Karpas-422 (cell line): ENCODE data around the gene URB1. TPM values are rescaled to one million over a fixed set of nuclear protein-coding genes. Genes with fewer than 3 reads are reported as not detected.
A peak's percentile ranks its signal among the peaks of the same experiment; 100 is the strongest.

ENCODE experiments used
- DNase-seq: peaks from one replicate; pipeline ENCODE4 v3.0.0-alpha.2; 2015
- H2AFZ ChIP-seq: fragments of 200-600 bp; sonication (generic); 2 replicates; pipeline ENCODE4 v1.6.1; 2014; ENCODE audit warnings: antibody characterized with exemption, low read length, mixed read lengths
- H3K27ac ChIP-seq: fragments of 200-600 bp; sonication (generic); 2 replicates; pipeline ENCODE4 v1.5.1; 2014; ENCODE audit warnings: mild to moderate bottlenecking, low read length, moderate library complexity
- H3K27me3 ChIP-seq: fragments of 200-600 bp; sonication (generic); 2 replicates; pipeline ENCODE4 v1.6.1; 2014; ENCODE audit warnings: low read length, mixed read lengths
- H3K36me3 ChIP-seq: fragments of 200-600 bp; sonication (generic); 2 replicates; pipeline ENCODE4 v1.6.1; 2014; ENCODE audit warnings: low read length, mixed read lengths; ENCODE audit not compliant: insufficient read depth
- H3K4me1 ChIP-seq: fragments of 200-600 bp; sonication (generic); 2 replicates; pipeline ENCODE4 v1.6.1; 2014; ENCODE audit warnings: mild to moderate bottlenecking, low read length, mixed read lengths
- H3K4me2 ChIP-seq: fragments of 200-600 bp; sonication (generic); 2 replicates; pipeline ENCODE4 v1.6.1; 2014; ENCODE audit warnings: low read length, low read depth, mild to moderate bottlenecking; ENCODE audit not compliant: poor library complexity, severe bottlenecking
- H3K4me3 ChIP-seq: fragments of 200-600 bp; sonication (generic); 2 replicates; pipeline ENCODE4 v1.5.1; 2014; ENCODE audit warnings: mild to moderate bottlenecking, antibody characterized with exemption, low read length, mixed read lengths
- H3K79me2 ChIP-seq: fragments of 200-600 bp; sonication (generic); 2 replicates; pipeline ENCODE4 v1.6.1; 2014; ENCODE audit warnings: mild to moderate bottlenecking, low read length, mixed read lengths
- H3K9ac ChIP-seq: fragments of 200-600 bp; sonication (generic); 2 replicates; pipeline ENCODE4 v1.6.0; 2014; ENCODE audit warnings: low read length
- H3K9me2 ChIP-seq: fragments of 200-600 bp; sonication (generic), shearing (Covaris generic); replicated peaks from 2 replicates; pipeline ENCODE4 v1.6.0; 2014; ENCODE audit warnings: mild to moderate bottlenecking, low read length, moderate library complexity; ENCODE audit not compliant: insufficient read depth
- H3K9me3 ChIP-seq: fragments of 300-700, 200-600 bp; sonication (generic); 2 replicates; pipeline ENCODE4 v1.6.1; 2014; ENCODE audit warnings: low read length, mixed read lengths
- H4K20me1 ChIP-seq: fragments of 200-600 bp; sonication (generic); 2 replicates; pipeline ENCODE4 v1.6.1; 2014; ENCODE audit warnings: mild to moderate bottlenecking, antibody characterized with exemption, low read length, low read depth; ENCODE audit not compliant: insufficient read depth
- total RNA-seq: library from RNA; depleted of rRNA; stranded (reverse); fragments of >200 nt; shearing (Covaris generic); gene quantifications from 2 replicates; pipeline ENCODE4 v1.2.3, GENCODE V29; 2014; ENCODE audit warnings: low replicate concordance

URB1 gene
- total RNA-seq, 1 experiment from 2014 or later = 12.7 TPM

DNA sequence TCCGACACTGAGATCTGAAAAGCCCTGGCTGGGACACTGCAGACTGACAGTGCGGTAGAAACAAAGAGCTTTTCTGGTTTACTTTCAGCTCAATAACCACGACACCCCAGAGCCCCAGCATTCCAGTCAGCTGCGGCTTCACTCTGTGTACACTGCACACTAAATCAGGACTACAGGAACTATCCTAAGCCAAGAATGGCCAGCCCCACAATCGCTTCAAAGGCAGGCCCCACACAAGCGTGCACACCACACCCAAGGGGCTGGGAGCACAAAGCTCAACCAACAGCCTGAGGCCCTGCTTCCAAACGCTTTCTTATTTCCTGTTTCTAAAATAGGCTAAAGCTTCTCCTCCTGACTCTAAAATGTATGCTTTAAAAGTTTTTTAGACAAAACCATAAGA, 28.4 kb downstream of the URB1 start:
- no peaks in the 10 kb centered on the region for H3K9me3 ChIP-seq
- peaks cover 58% of the 10 kb centered on the region for H3K36me3 ChIP-seq
- H3K27me3 ChIP-seq = no peaks in the 10 kb centered on the region
- H3K9ac ChIP-seq = no peak overlapping the region
- H3K27ac ChIP-seq = no peak overlapping the region
- DNase-seq = no peak
- H4K20me1 ChIP-seq = no peaks in the 10 kb centered on the region
- no peaks in the 10 kb centered on the region for H3K9me2 ChIP-seq
- no peaks in the 10 kb centered on the region for H3K4me1 ChIP-seq
- no peak overlapping the region for H3K4me3 ChIP-seq
- peaks cover 5% of the 10 kb centered on the region; the same call in 1 of the 2 replicates for H3K79me2 ChIP-seq
- H3K4me2 ChIP-seq = no peak overlapping the region
- H2AFZ ChIP-seq = no peak overlapping the region

DNA sequence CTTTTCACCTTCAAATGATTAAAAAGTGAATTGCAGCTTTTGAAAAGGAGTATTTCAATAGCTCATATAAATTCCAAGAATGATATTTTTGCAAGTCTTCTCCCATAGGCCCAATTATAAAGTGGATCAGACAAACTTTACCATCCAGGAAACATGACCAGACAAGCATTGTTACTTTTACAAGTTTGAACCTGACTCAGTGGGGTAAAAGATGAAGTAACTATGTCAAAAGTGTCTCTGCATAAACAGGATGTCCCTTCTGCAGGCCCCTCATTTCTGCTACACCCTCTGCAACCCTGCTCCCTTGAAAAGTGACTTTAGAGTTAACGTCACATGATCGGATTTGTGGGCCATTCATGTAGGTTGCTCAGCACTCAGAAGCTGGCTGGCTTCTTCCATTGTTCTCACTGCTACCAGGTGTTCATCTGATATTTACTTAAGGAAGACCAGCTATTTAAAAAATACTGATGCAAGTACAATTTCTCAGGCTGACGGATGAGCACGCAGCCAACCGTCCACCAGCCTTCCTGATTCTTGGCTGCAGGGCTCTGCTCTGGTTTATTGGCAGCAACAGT, 32.3 kb downstream of the URB1 start:
- no peak for DNase-seq

GRCh38 chr21:32359719-32360260, 33.0 kb downstream of the URB1 start:
- peak; percentile 62 for DNase-seq

More for the DNA sequence above, 32.3 kb downstream of the URB1 start:
- no peak overlapping the region for H2AFZ ChIP-seq
- no peaks in the 10 kb centered on the region for H3K4me1 ChIP-seq
- no peaks in the 10 kb centered on the region for H3K9me2 ChIP-seq
- H3K4me2 ChIP-seq = no peak overlapping the region
- H3K79me2 ChIP-seq = 0 out of 2 replicates have a peak, but pooled peaks cover 2% of the 10 kb centered on the region
- no peak overlapping the region for H3K4me3 ChIP-seq
- no peaks in the 10 kb centered on the region for H3K9me3 ChIP-seq
- H4K20me1 ChIP-seq = no peaks in the 10 kb centered on the region
- no peak overlapping the region for H3K9ac ChIP-seq
- H3K27me3 ChIP-seq = no peaks in the 10 kb centered on the region
- H3K27ac ChIP-seq = no peak overlapping the region
- peaks cover 64% of the 10 kb centered on the region for H3K36me3 ChIP-seq

DNA sequence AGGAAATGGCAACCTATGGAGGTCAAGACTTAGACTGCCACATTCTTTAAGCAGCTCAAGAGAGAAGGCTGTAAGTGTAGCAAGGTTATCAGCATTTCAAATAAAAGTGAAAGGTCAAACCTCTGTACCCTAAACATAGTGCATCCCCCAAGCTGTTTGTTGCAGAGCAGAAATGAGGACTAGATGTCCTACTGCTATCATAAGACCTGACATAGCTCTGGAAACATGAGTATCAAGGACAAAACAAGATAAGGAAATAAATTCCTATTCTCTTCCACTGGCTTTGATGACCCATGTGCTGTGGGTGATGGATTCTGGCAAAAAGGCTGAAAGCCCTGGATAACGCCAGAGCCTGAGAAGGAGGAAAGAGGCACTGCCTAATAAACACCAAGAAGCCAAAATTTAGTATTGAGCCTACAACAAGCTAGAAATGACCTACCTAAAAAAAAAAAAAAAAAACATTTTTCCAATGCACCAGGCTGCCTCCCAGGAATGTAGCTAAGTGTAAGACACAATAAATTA, 35.9 kb downstream of the URB1 start:
- no peak overlapping the region for H3K4me2 ChIP-seq
- H3K79me2 ChIP-seq = no peaks in the 10 kb centered on the region
- H3K4me3 ChIP-seq = no peak overlapping the region
- peaks cover 82% of the 10 kb centered on the region for H3K36me3 ChIP-seq
- H2AFZ ChIP-seq = no peak overlapping the region
- DNase-seq = no peak
- no peaks in the 10 kb centered on the region for H4K20me1 ChIP-seq
- no peaks in the 10 kb centered on the region for H3K9me3 ChIP-seq
- no peak overlapping the region for H3K9ac ChIP-seq
- no peaks in the 10 kb centered on the region for H3K27me3 ChIP-seq
- H3K27ac ChIP-seq = no peak overlapping the region
- H3K4me1 ChIP-seq = no peaks in the 10 kb centered on the region
- H3K9me2 ChIP-seq = no peaks in the 10 kb centered on the region

More at GRCh38 chr21:32359719-32360260, 33.0 kb downstream of the URB1 start:
- H3K9me3 ChIP-seq = no peaks in the 10 kb centered on the region
- no peak overlapping the region for H3K4me2 ChIP-seq
- no peaks in the 10 kb centered on the region for H3K27me3 ChIP-seq
- no peaks in the 10 kb centered on the region for H4K20me1 ChIP-seq
- H3K4me1 ChIP-seq = no peaks in the 10 kb centered on the region
- no peak overlapping the region for H3K4me3 ChIP-seq
- no peak overlapping the region for H2AFZ ChIP-seq
- peaks cover 70% of the 10 kb centered on the region for H3K36me3 ChIP-seq
- H3K9me2 ChIP-seq = no peaks in the 10 kb centered on the region
- H3K79me2 ChIP-seq = 0 out of 2 replicates have a peak, but pooled peaks cover 2% of the 10 kb centered on the region
- H3K27ac ChIP-seq = no peak overlapping the region
- no peak overlapping the region for H3K9ac ChIP-seq

DNA sequence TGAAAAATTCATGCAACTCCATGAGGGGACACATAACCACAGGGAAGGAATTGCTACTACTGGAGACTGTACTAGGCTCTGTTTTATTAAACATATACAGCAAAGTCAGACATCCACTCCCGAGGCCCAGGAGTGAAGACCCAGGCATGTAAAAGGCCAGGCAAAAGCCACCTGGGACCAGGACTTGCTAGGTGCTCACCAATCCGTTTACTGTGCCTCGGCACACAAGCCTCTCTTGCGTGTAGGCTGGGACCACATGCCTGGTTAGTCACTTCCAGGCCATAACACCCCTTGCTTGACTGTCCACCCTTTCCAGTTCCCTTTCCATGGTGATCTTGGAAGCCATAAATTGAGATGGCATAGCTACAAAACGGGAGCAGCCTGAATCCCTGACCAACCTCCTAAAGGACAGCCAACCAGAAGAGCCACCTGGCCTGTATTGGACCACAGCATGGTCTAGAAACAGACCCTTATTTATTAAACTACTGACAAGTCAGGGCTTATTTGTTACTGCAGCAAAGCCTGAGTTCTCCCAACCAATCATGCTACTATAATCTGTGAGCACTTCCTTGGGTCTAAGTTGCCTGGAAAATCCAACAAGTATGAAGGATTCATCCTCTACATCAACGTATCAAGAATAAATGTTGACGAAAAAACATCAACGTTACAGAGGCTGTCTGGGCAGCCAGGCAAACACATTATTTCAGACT, 39.7 kb downstream of the URB1 start:
- peaks cover 83% of the 10 kb centered on the region for H3K36me3 ChIP-seq
- H3K9me2 ChIP-seq = no peaks in the 10 kb centered on the region
- H3K4me2 ChIP-seq = no peak overlapping the region
- no peaks in the 10 kb centered on the region for H3K9me3 ChIP-seq
- H3K27me3 ChIP-seq = no peaks in the 10 kb centered on the region
- H3K79me2 ChIP-seq = 0 out of 2 replicates have a peak, but pooled peaks cover 4% of the 10 kb centered on the region
- H3K4me3 ChIP-seq = no peak overlapping the region
- H2AFZ ChIP-seq = no peak overlapping the region
- no peaks in the 10 kb centered on the region for H3K4me1 ChIP-seq
- H4K20me1 ChIP-seq = no peaks in the 10 kb centered on the region
- DNase-seq = no peak
- H3K27ac ChIP-seq = no peak overlapping the region
- no peak overlapping the region for H3K9ac ChIP-seq

- Histone ChIP-seq H3K79me2 (0 out of 2 replicates have a peak, but pooled peaks cover 5% of the 10 kb centered on the region), H3K27me3 (no peaks in the 10 kb centered on the region), H3K4me3 (no peak overlapping the region), H3K9me3 (no peaks in the 10 kb centered on the region), H3K4me1 (no peaks in the 10 kb centered on the region), H3K9me2 (no peaks in the 10 kb centered on the region), H4K20me1 (no peaks in the 10 kb centered on the region), H3K27ac (no peak overlapping the region), H2AFZ (no peak overlapping the region), H3K9ac (no peak overlapping the region), H3K4me2 (no peak overlapping the region), H3K36me3 (peaks cover 85% of the 10 kb centered on the region)
- DNase-seq = no peak
Measured at GRCh38 chr21:32352526-32352925, 40.3 kb downstream of the URB1 start.

GRCh38 chr21:32351428-32351827, 41.4 kb downstream of the URB1 start:
- Histone ChIP-seq H3K36me3 (peaks cover 87% of the 10 kb centered on the region), H3K4me2 (no peak overlapping the region), H3K27ac (no peak overlapping the region), H4K20me1 (no peaks in the 10 kb centered on the region), H3K9me2 (no peaks in the 10 kb centered on the region), H2AFZ (no peak overlapping the region), H3K4me3 (no peak overlapping the region), H3K4me1 (peaks cover 2% of the 10 kb centered on the region), H3K27me3 (no peaks in the 10 kb centered on the region), H3K79me2 (0 out of 2 replicates have a peak, but pooled peaks cover 6% of the 10 kb centered on the region), H3K9me3 (no peaks in the 10 kb centered on the region; the same call in 1 of the 2 replicates), H3K9ac (no peak overlapping the region)
- DNase-seq = no peak

GRCh38 chr21:32350981-32351380, 41.8 kb downstream of the URB1 start:
- Histone ChIP-seq H3K4me1 (peaks cover 5% of the 10 kb centered on the region), H3K36me3 (peaks cover 87% of the 10 kb centered on the region), H3K27ac (no peak overlapping the region), H3K79me2 (peaks cover 8% of the 10 kb centered on the region; the same call in 1 of the 2 replicates), H3K9me2 (no peaks in the 10 kb centered on the region), H3K27me3 (no peaks in the 10 kb centered on the region), H3K4me2 (no peak overlapping the region), H3K9me3 (peaks cover 2% of the 10 kb centered on the region; the same call in 1 of the 2 replicates), H2AFZ (no peak overlapping the region), H3K4me3 (no peak overlapping the region), H4K20me1 (no peaks in the 10 kb centered on the region), H3K9ac (no peak overlapping the region)
- DNase-seq = no peak
